SIG-M5 treated with dmso at 0.1 percent for 504 hours (cell line): ENCODE data around the gene UGT1A7.

ENCODE experiments used
- DNase-seq: peaks from one replicate; lab custom pipeline; 2025; ENCODE audit not compliant: unreplicated experiment; lab: John Stamatoyannopoulos, UW

The UGT1A7 gene

DNA sequence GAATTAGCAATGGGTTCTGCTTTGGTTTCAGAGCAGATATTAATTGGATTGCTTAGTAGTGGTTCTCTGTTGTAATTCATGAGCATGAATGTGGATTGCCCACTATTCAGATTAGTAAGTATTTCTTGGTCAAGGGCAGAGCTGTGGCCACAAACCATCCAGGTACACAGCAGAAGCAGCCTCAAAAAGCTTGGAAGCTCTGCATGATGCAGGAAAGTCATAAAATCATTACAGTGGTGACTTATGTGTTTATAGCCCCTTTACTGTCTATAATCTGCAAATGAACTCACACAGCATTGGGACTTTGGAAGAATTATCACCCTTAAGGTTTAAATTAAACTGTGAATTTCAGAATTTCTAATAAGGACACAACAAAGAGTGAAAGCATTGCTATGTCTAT, 76.4 kb downstream of the UGT1A7 start:
- no peak for DNase-seq

DNA sequence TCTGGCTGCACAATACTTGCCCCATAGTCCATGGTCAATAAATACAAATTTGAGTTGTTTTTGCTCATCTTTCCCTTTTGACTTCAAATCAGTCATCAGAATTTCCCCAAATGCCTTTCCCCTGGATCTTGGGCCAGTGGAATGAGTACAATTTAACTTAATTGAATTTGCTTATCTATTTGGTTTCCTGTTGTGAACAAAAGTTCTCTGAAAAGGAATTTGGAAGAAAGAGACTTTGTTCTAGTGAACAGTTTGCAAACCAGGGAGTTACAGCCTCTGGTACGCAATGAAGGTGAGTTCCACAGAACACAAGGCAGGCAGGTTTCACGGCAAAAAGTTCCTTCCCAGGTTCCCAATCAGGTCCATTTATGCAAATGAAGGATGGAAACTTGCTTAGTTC, 77.1 kb downstream of the UGT1A7 start:
- DNase-seq: no peak

- DNase-seq: no peak
Observed at GRCh38 chr2:233760043-233760442, 78.3 kb downstream of the UGT1A7 start, which contains the start of gene UGT1A1. UGT1A1 (plus strand) TSS chr2:233760270; CDS start chr2:233760288, 18 bp downstream.

DNA sequence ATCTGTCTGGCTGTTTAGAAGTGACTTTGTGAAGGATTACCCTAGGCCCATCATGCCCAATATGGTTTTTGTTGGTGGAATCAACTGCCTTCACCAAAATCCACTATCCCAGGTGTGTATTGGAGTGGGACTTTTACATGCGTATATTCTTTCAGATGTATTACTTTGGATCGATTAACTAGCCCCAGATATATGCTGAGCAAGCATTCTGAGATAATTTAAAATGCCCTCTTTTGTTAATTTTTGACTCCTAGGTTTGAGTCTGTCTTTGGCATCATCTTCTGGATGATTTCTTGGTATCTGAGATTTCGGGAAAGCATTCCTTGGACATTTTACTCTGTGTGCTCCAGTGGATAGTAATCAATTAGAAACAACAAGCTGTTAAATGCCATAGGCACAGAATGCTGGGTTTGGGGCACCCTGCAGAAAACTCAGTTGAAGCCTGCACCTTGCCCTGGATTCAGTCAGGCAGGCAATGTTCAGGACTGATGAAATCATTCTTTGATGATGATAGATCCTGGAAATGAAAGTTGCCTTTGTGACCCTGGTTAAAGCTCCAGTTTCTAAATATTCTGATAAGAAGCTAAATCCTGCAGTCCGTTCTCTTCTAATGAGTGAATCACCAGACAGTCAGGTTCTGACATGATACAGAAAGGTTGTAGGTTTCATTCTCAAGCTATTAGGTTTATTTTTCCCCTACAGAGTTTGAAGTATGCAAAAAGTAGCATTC, 79.5 kb downstream of the UGT1A7 start:
- DNase-seq: no peak

DNA sequence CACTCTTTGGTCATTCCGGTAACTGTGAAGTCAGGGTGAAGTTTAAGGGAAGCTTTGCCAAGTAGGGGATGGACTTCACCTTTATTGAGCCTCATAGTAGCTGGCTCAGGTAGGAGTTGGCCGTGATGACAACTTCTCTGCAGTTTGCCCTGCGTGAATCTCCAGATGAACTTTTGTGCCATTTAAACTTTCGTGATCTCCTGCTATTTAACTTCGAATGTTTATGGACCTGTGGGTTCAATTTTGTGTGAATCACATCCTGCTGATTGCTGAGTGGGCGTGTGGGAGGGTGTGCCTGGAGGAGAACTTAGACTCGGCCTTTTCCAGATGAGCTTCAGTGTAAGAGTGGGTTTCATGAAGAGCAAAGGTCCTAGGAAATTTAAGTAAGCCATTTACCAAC, 82.6 kb downstream of the UGT1A7 start:
- no peak for DNase-seq

DNA sequence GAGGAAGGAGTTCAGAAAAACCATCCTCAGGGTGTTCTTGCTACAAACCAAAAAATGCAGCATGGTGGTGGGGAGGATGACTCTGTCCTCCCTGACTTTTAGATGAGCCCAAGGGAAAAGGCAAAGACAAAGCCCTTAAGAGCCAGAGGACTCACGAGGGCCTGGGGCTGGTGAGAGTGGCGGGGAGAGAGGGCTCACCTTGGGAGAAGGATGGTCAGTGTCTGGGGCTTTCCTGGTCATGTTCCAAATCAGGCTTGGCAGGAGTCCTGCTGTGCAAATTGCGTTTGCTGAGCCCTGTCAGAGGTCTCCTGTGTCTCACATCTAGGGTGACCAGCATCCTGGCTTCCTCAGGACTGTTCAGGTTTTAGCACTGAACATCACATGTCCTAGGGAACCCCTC, 83.1 kb downstream of the UGT1A7 start:
- no peak for DNase-seq

GRCh38 chr2:233766416-233766815, 84.7 kb downstream of the UGT1A7 start:
- no peak for DNase-seq

DNA sequence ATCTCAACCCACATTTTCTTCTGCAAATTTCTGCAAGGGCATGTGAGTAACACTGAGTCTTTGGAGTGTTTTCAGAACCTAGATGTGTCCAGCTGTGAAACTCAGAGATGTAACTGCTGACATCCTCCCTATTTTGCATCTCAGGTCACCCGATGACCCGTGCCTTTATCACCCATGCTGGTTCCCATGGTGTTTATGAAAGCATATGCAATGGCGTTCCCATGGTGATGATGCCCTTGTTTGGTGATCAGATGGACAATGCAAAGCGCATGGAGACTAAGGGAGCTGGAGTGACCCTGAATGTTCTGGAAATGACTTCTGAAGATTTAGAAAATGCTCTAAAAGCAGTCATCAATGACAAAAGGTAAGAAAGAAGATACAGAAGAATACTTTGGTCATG, 86.4 kb downstream of the UGT1A7 start:
- DNase-seq: no peak

GRCh38 chr2:233769260-233769659, 87.6 kb downstream of the UGT1A7 start:
- DNase-seq: no peak

- no peak for DNase-seq
Observed at GRCh38 chr2:233772153-233772552, 90.5 kb downstream of the UGT1A7 start.

DNA sequence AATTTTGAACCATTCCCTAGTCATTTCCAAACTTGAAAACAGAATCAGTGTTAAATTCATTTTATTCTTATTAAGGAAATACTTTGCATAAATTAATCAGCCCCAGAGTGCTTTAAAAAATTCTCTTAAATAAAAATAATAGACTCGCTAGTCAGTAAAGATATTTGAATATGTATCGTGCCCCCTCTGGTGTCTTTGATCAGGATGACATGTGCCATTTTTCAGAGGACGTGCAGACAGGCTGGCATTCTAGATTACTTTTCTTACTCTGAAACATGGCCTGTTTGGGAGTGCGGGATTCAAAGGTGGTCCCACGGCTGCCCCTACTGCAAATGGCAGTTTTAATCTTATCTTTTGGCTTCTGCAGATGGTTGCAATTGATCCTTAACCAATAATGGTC, 90.9 kb downstream of the UGT1A7 start:
- DNase-seq: no peak

DNA sequence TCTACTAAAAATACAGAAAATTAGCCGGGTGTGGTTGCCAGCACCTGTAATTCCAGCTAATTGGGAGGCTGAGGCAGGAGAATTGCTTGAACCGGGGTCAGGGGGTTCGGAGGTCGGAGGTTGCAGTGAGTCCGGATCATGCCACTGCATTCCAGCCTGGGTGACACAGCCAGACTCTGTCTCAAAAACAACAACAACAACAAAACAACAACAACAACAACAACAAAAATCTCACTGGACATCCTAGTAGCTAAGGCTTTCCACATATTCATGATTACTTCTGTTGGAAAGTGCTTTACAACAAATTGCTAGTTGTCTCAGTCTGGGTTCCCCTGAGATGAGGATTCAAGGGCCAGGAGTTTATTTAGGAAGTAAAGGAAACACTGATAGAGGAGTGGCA, 92.2 kb downstream of the UGT1A7 start:
- DNase-seq: no peak

GRCh38 chr2:233775414-233775813, 93.7 kb downstream of the UGT1A7 start:
- DNase-seq: no peak

GRCh38 chr2:233778030-233778429, 96.3 kb downstream of the UGT1A7 start, which contains the start of gene MROH2A:
MROH2A (plus strand) TSS chr2:233778330; CDS start chr2:233779359, 1,029 bp downstream.
- no peak for DNase-seq

DNA sequence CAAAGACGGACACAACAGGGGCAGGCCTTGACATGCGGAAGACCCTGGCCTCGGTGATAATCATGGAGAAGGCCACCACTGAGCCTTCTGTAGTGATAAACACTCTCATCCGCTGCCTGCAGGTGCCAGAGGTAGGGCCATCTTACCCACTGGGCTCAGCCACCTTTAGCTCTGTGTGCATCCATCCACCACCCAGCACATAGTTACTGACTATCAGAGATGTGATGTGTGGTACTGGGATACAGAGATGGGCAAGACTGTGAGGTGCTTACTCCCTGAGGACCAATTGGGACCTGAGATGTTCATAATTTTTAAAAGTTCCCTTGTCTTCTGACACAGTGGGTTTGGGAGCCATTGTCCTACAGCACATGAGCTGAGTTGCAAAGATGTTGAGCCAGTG, 98.0 kb downstream of the UGT1A7 start:
- DNase-seq: no peak

GRCh38 chr2:233780771-233781170, 99.1 kb downstream of the UGT1A7 start:
- DNase-seq: no peak

DNA sequence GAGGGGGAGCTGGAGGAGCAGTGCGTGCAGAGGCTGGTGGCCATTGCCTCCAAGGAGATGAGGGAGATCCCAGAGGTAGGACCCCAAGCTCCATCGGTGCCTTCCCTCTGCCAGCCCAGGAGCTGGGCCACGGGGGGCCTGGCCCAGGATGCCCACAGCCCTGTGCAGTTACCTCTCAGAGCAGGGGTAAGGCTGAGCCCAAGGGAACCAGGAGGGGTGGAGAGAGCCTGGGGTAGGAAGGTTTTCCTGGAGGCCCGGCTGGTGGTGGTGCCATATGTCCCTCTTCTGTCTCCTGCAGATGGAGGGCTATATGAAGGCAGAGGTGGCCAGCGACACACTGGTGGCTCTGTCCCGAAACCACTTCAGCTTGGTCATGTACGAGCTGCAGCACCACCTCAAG, 107.9 kb downstream of the UGT1A7 start:
- DNase-seq: no peak

- no peak for DNase-seq
Observed at GRCh38 chr2:233791151-233791882, 109.6 kb downstream of the UGT1A7 start.

DNA sequence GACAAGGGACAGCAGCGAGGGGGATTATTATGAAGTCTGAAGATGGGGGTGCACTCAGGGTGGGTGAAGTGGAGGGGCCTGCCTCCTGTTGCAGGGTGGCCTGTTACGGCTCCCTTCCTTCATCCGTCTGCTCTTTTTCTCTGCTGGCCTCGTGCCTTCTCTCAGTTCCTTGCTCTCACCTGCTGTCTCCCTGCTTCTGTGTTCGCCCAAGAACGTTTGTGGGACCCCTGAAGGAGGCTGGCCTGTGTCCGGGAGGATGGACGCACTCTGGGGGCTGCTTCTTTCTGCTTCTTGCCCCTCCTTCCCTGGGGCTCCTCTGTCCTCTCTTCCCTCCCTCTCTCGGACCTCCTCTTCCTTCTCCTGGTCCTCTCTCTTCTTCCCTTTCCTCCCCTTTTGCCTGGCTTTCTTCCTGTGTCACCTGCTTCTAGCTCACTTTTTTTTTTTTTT, 110.2 kb downstream of the UGT1A7 start:
- DNase-seq: no peak

DNA sequence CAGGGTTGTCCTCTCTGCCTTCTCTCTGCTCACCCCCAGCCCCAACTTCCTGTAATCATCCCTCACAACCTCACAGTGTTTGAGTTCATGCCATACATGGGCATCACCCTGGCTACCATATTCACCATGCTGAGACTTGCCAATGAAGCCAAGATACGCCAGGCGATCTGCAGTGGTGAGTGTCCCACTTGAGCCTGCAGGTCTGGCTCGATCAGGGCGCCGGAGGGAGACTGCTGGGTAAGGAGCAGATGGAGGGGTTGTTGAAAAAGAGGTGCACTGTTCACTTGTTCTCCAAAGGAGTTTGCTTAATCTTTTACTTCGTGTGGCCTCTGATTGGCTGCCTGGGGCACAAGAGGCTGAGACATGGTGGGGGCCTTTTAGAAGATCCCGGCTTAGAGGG, 111.0 kb downstream of the UGT1A7 start:
- DNase-seq: no peak

DNA sequence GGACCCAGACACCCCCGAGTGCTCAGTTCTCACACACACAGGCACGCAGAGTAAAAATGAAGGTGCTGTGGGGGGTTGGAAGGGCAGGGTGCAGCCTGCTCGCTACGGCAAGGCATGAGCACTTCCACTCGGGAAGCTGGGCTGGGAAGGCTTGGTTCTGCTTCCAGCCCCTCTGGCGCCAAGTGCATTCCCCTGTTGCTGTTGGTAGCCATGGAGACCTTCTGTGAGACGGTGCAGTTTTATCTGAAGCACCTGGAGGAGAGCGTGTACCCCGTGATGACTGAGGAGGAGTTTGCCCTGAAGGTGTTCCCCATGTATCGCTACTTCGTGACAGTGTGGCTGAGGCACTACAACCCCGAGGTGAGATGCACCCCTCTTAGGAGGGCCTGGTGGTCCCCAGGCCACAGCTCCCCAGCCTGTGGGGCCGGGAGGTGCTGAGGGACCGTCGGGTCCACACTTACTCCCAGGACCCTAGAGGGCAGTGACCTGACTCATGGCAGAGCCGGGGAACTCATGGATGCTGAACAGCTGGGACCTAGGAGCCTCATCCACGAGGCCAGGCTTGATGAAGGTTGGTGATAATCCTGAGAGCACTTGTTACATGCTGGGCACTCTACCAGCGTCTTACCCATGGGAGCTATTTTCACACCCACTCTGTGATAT, 111.9 kb downstream of the UGT1A7 start:
- DNase-seq: no peak

- no peak for DNase-seq
Observed at GRCh38 chr2:233794128-233794658, 112.5 kb downstream of the UGT1A7 start.
